Naive thymus-derived CD4-positive, alpha-beta T cell (primary cell): ENCODE results near the gene GGTLC1. TPM values are rescaled to one million over a fixed set of nuclear protein-coding genes. Genes with fewer than 3 reads are reported as not detected.
"Not testable (repeated sequence)": the region's sequence is repeated elsewhere in the genome, so short reads cannot be mapped to it uniquely, and the experiment has no call there.

Experiments used
- ATAC-seq: fragments of 150-1000 bp; cut with Tn5 transposase; 2 replicates; pipeline ENCODE4 v1.10.0; 2021; ENCODE audit warnings: mild to moderate bottlenecking, moderate library complexity
- CTCF ChIA-PET: fragments of 350-600 bp; sonication (Branson Sonifier 250); formaldehyde crosslinking; loops from one replicate; lab custom pipeline; 2021; ENCODE audit warnings: antibody characterized with exemption; lab: Charles Lee
- POLR2A ChIA-PET: fragments of 350-600 bp; sonication (Branson Sonifier 250); formaldehyde crosslinking; loops from one replicate; lab custom pipeline; 2021; ENCODE audit warnings: antibody characterized with exemption, inconsistent platforms; lab: Charles Lee
- DNase-seq, 9 donors: peaks; one replicate each; pipeline versions ENCODE4 v3.0.0 to v3.0.0-alpha.2; 2020 to 2022; ENCODE audit warnings: mixed read lengths in 1 of 9
- H3K27ac ChIP-seq: one replicate; pipeline ENCODE4 v1.7.0; 2013; ENCODE audit warnings: mild to moderate bottlenecking, low read depth, low read length, moderate library complexity
- H3K27me3 ChIP-seq, 2 donors: one replicate each; pipeline ENCODE4 v1.7.0; 2013; ENCODE audit warnings: low read length in 2 of 2, mild to moderate bottlenecking in 2 of 2, moderate library complexity in 2 of 2; ENCODE audit not compliant: control insufficient read depth in 2 of 2, insufficient read depth in 2 of 2
- H3K36me3 ChIP-seq, 3 experiments: 1 replicate in 2 of 3; 2 replicates in 1 of 3; pipeline ENCODE4 v1.7.0; 2013; ENCODE audit warnings: low read length in 3 of 3, mild to moderate bottlenecking in 3 of 3, moderate library complexity in 1 of 3; ENCODE audit not compliant: insufficient read depth in 3 of 3, control insufficient read depth in 2 of 3
- H3K4me1 ChIP-seq, 2 donors: one replicate each; pipeline ENCODE4 v1.7.0; 2013; ENCODE audit warnings: low read length in 2 of 2, mild to moderate bottlenecking in 2 of 2, moderate library complexity in 1 of 2; ENCODE audit not compliant: control insufficient read depth in 2 of 2, insufficient read depth in 2 of 2
- H3K4me3 ChIP-seq: 2 replicates; pipeline ENCODE4 v1.7.0; 2013; ENCODE audit warnings: mild to moderate bottlenecking, low read length
- H3K9me3 ChIP-seq, 3 experiments: 1 replicate in 2 of 3; 2 replicates in 1 of 3; pipeline ENCODE4 v1.7.0; 2013; ENCODE audit warnings: low read length in 3 of 3; ENCODE audit not compliant: control insufficient read depth in 2 of 3
- H3K27ac Mint-ChIP-seq, 9 donors: one replicate each; pipeline ENCODE4 v1.8.0; 2020 to 2022; ENCODE audit warnings: mixed read lengths in 9 of 9, mild to moderate bottlenecking in 8 of 9, moderate library complexity in 5 of 9, inconsistent platforms in 2 of 9
- H3K27me3 Mint-ChIP-seq, 5 donors: one replicate each; pipeline ENCODE4 v1.8.0; 2021 to 2022; ENCODE audit warnings: mixed read lengths in 5 of 5, mild to moderate bottlenecking in 1 of 5
- H3K36me3 Mint-ChIP-seq, 5 donors: one replicate each; pipeline ENCODE4 v1.8.0; 2020 to 2022; ENCODE audit warnings: mixed read lengths in 5 of 5, mild to moderate bottlenecking in 3 of 5, inconsistent platforms in 1 of 5
- H3K4me1 Mint-ChIP-seq, 7 donors: one replicate each; pipeline ENCODE4 v1.8.0; 2020 to 2022; ENCODE audit warnings: mixed read lengths in 7 of 7, mild to moderate bottlenecking in 3 of 7, inconsistent platforms in 1 of 7
- H3K4me3 Mint-ChIP-seq, 10 donors: one replicate each; pipeline ENCODE4 v1.8.0; 2020 to 2022; ENCODE audit warnings: mild to moderate bottlenecking in 10 of 10, mixed read lengths in 10 of 10, moderate library complexity in 6 of 10, inconsistent platforms in 2 of 10
- H3K9me3 Mint-ChIP-seq, 11 donors: one replicate each; pipeline ENCODE4 v1.8.0; 2020 to 2022; ENCODE audit warnings: mixed read lengths in 11 of 11, mild to moderate bottlenecking in 4 of 11, inconsistent platforms in 1 of 11, moderate library complexity in 1 of 11
- intact Hi-C, 2 donors: fragments of 100-400 bp; cut with micrococcal nuclease; formaldehyde crosslinking; loops; one replicate each; pipeline ENCODE4 v1.15.1; 2023
- polyA plus RNA-seq, 2 donors: library from polyadenylated mRNA; unstranded; fragments of 300-500 nt; fragmentation: Illumina TruSeq; gene quantifications; one replicate each; pipeline ENCODE4 v1.2.3, GENCODE V29; 2021
- total RNA-seq, 6 experiments: library from RNA in 5 of 6; stranded (reverse) in 5 of 6; gene quantifications; 1 replicate in 5 of 6; 2 replicates in 1 of 6; pipeline ENCODE4 v1.2.3 and lab custom pipeline; 2021 to 2026

Gene GGTLC1
- total and polyA plus RNA-seq, 7 experiments from 2014 or later = not detected

DNA sequence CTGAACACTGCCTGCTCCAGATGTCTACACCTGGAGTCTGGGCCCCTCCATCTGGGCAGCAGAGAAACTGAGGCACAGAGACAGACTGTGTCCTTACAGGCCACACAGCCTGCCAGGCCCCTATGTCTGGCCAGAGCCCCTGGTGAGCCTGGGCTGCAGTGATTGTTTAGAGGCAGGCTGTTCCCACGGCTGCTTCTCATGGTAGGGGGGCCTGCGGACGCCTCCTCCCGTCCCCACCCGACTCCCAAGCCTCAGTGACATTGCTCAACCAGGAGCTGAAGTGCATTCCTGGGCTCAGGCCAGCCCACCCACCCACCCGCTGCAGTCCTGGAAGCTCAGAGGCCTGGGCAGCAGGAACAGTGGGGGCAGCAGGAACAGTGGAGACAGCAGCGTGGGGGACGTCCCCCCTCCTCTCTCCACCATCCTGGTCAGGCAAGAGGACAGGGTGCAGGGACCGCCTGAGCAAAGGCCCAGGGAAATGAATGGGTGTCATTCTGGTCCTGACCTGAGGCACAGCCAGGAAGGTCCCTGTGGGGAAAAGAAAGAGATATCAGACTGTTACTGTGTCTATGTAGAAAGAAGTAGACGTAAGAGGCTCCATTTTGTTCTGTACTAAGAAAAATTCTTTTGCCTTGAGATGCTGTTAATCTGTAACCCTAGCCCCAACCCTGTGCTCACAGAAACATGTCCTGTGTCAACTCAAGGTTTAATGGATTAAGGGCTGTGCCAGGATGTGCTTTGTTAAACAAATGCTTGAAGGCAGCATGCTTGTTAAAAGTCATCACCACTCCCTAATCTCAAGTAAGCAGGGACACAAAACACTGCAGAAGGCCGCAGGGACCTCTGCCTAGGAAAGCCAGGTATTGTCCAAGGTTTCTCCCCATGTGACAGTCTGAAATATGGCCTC lies 6.2 kb downstream of the GGTLC1 start:
- H3K27me3 ChIP-seq, POLR2A ChIA-PET, H3K27me3 Mint-ChIP-seq, H3K4me3 Mint-ChIP-seq, intact Hi-C loops, H3K4me1 ChIP-seq, ATAC-seq, H3K9me3 Mint-ChIP-seq, H3K9me3 ChIP-seq, DNase-seq, H3K4me1 Mint-ChIP-seq, H3K36me3 Mint-ChIP-seq, H3K36me3 ChIP-seq, CTCF ChIA-PET, H3K27ac ChIP-seq, H3K27ac Mint-ChIP-seq, H3K4me3 ChIP-seq: not testable (repeated sequence)

DNA sequence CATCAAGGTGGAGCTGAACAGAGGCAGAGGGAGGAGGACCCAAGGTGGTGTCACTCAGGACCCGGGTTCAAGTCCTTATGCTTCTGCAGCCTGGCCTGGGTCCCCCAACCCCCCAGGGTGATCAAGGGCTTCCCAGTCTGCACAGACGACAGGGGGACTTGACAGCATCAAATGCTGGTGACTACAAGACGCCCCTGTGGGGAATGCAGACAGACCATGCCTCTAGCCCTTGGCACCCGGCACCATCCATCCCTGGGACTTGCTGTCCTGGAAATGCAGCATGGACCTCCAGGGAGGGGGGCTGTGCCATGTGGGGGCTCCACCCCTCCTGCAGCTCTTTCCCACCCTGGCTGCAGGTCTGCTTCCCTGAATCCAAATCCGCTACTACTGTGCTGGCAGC lies 7.1 kb downstream of the GGTLC1 start:
- POLR2A ChIA-PET, H3K9me3 Mint-ChIP-seq, H3K27ac ChIP-seq, H3K4me3 ChIP-seq, CTCF ChIA-PET, H3K9me3 ChIP-seq, ATAC-seq, H3K4me1 Mint-ChIP-seq, intact Hi-C loops, H3K27me3 ChIP-seq, H3K27me3 Mint-ChIP-seq, H3K27ac Mint-ChIP-seq, H3K36me3 ChIP-seq, DNase-seq, H3K4me3 Mint-ChIP-seq, H3K36me3 Mint-ChIP-seq, H3K4me1 ChIP-seq: not testable (repeated sequence)

DNA sequence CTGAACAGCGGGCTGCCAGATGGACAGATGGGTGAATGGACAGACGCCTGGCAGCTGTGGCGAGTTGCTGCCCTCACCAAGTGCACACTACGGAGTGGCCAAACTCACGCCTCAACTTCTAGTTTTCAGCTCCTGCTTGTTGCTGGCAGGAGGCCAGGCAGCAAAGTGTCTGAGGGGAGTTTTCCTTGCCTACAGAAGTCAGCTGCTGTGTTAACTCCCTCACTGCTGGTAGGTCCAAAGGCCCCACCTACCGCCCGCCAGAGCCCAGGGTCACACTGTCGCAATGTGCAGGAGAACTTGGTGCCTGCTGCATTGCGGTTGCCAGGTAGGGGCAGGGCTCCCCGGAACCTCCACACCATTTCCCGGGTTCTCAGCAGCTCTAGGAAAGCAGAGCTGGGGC lies 7.6 kb downstream of the GGTLC1 start:
- H3K27ac Mint-ChIP-seq, DNase-seq, H3K9me3 Mint-ChIP-seq, H3K36me3 ChIP-seq, H3K4me3 Mint-ChIP-seq, H3K27me3 ChIP-seq, CTCF ChIA-PET, H3K4me3 ChIP-seq, H3K4me1 ChIP-seq, H3K4me1 Mint-ChIP-seq, ATAC-seq, H3K36me3 Mint-ChIP-seq, intact Hi-C loops, H3K9me3 ChIP-seq, H3K27ac ChIP-seq, H3K27me3 Mint-ChIP-seq, POLR2A ChIA-PET: not testable (repeated sequence)

DNA sequence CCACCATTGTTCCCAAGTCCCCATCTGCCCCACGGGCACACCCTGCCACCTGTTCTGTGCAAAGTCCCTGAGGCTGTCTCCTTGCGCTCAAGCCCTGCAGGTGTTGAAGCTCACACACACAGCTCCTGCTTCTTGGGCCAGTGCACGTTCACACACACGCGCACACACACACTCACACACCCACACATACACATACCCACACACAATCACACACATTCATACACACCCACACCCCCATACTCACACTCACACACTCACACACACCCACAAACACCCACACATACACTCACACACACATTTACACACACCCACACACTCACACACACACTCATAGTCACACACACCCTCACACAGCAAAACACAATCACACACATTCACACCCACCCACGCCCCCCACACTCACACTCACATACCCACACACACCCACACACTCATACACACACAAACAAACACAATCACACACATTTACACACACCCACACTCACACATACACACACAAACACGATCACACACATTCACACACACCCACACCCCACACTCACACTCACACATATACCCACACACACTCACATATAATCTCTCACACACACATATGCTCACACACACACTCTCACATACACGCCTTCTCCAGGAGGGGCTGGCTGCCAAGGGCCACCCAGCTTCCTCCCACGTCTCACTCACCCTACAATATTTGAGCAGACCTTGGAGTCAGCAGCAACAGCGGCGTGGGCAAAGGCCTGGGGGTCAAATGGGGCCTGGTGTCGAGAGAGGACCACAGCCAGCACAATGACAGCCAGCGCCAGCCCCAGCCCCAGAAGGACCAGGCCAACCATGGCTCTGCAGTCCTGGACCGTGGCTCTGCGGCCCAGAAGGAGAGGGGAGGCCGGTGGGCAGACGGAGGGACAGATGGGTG lies 8.4 kb downstream of the GGTLC1 start:
- not testable (repeated sequence) for H3K4me3 Mint-ChIP-seq, H3K4me3 ChIP-seq

DNA sequence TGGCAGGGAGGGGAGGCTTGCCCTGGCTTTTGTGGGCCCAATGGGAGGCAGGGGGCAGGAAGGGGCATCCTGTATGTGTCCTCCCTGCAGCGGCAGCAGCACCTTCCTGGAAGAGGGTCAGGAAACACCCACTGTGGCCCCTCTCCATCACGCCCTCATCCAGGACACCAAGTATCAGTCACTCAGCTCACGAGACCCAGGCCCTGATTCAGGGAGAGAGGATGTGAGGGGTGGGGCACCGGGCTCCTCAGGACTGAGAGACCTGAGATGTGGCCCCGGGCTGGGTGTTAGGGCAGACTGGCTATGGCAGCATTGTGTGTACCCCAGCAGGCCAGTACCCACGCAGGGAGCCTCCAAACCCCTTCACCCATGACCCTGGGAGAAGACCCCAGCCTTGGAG lies 9.2 kb downstream of the GGTLC1 start:
- H3K27ac Mint-ChIP-seq, H3K4me3 Mint-ChIP-seq, H3K36me3 Mint-ChIP-seq, H3K4me1 Mint-ChIP-seq, DNase-seq, H3K9me3 Mint-ChIP-seq, H3K9me3 ChIP-seq, H3K4me3 ChIP-seq, CTCF ChIA-PET, H3K4me1 ChIP-seq, H3K36me3 ChIP-seq, H3K27ac ChIP-seq, intact Hi-C loops, ATAC-seq, POLR2A ChIA-PET, H3K27me3 ChIP-seq, H3K27me3 Mint-ChIP-seq: not testable (repeated sequence)

More for the DNA sequence above, 8.4 kb downstream of the GGTLC1 start:
- H3K4me1 ChIP-seq, H3K36me3 ChIP-seq, H3K27me3 ChIP-seq, DNase-seq, ATAC-seq, H3K27ac ChIP-seq, POLR2A ChIA-PET, H3K4me1 Mint-ChIP-seq, intact Hi-C loops, H3K36me3 Mint-ChIP-seq, H3K9me3 ChIP-seq, H3K9me3 Mint-ChIP-seq, CTCF ChIA-PET, H3K27ac Mint-ChIP-seq, H3K27me3 Mint-ChIP-seq: not testable (repeated sequence)

DNA sequence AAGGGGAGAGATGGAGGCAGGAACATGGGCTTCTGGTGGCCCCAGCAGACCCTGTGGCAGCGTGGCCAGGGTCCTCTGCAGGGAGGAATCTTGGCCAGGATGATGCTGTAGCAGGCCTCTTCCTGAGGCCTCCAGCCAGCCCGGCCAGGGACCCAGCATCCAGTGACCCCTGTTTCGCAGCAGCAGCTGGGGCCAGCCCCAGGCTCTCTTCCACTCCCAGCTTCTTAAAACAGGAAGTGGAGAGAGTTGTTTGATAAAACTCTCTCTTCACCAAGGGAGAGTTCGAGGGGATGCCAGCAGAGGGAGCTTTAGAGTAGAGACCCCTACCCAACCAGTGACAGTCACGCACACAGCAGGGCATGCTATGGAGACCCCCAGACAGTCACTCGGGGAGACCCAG lies 10.1 kb downstream of the GGTLC1 start:
- DNase-seq, H3K36me3 ChIP-seq, intact Hi-C loops, H3K9me3 Mint-ChIP-seq, H3K9me3 ChIP-seq, H3K27me3 Mint-ChIP-seq, H3K4me1 ChIP-seq, H3K4me1 Mint-ChIP-seq, H3K27ac ChIP-seq, H3K4me3 ChIP-seq, H3K27me3 ChIP-seq, CTCF ChIA-PET, ATAC-seq, H3K4me3 Mint-ChIP-seq, H3K36me3 Mint-ChIP-seq, H3K27ac Mint-ChIP-seq, POLR2A ChIA-PET: not testable (repeated sequence)
